Peyer's patch (tissue), 4 donors: ENCODE measurements around the gene GLP2R.

Source experiments
- CTCF ChIP-seq, 6 experiments: fragments of 450-650 bp in 4 of 6; fragments of 200-600 bp in 2 of 6; sonication (generic) in 1 of 6; IDR thresholded peaks; one replicate each; pipeline ENCODE4 v1.5.1; 2017 to 2019; ENCODE audit warnings: antibody characterized with exemption in 6 of 6, mild to moderate bottlenecking in 3 of 6, moderate library complexity in 1 of 6
- POLR2A ChIP-seq, 2 donors: fragments of 450-650 bp; IDR thresholded peaks; one replicate each; pipeline ENCODE4 v1.5.1; 2017; ENCODE audit warnings: antibody characterized with exemption in 2 of 2, mild to moderate bottlenecking in 2 of 2, moderate library complexity in 2 of 2

- TF ChIP-seq CTCF (IDR thresholded peaks at IDR 0.05) (no peak), POLR2A (IDR thresholded peaks at IDR 0.05) (no peak)
Observed at GRCh38 chr17:9824094-9824493, 1.6 kb upstream of the GLP2R start.
